ENCODE results near the gene TNFRSF8. TPM values are rescaled to one million over a fixed set of nuclear protein-coding genes. Genes with fewer than 3 reads are reported as not detected.

Gene TNFRSF8
- total and polyA plus RNA-seq, 2 donors (not counting 1 experiment from before 2014, with no cell fraction given): 0.36 to 0.57 TPM

DNA sequence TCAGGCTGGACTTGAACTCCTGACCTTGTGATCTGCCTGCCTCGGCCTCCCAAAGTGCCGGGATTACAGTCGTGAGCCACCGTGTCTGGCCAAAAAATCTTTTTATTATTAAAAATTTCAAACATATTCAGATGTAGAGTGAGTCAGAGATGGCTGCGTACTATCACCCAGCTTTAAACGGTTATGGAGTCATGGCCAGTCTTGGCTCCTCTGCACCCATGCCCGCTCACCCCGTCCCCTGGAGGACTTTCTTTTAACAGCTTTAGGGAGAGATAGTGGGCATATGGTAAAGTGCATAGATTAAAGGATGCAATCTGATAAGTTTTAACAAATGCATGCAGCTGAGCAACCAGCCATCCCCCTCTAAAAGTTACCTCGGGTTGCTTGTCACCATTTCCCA lies 51.8 kb downstream of the TNFRSF8 start:
- WGBS (ENCODE audit: insufficient coverage): 100% methylated on average over 1 of the region's 9 CpGs
- Histone ChIP-seq H3K4me3 (ENCODE audit: control extremely low read depth in 1 of 5, extremely low read depth in 1 of 5, insufficient read depth in 1 of 5, low read depth in 2 of 5, low read length in 4 of 5) (no peak overlapping the region), H3K9me3 (ENCODE audit: control extremely low read depth in 1 of 3, control insufficient read depth in 2 of 3, insufficient read depth in 1 of 3, low read length in 2 of 3) (no peaks in the 10 kb centered on the region), H3K4me1 (ENCODE audit: control insufficient read depth in 2 of 2, insufficient read depth in 2 of 2, low read length in 2 of 2) (no peaks in the 10 kb centered on the region), H3K4me2 (replicated peaks; ENCODE audit: low read depth, low read length, poor library complexity, severe bottlenecking) (no peak overlapping the region), H3K27ac (ENCODE audit: low read length in 2 of 2) (no peak overlapping the region), H4K20me1 (ENCODE audit: control insufficient read depth, insufficient read depth, low read length, poor library complexity, severe bottlenecking) (no peaks in the 10 kb centered on the region), H3K9ac (ENCODE audit: low read length) (no peak overlapping the region), H3K27me3 (replicated peaks in 1 of 4; ENCODE audit: control extremely low read depth in 1 of 4, control insufficient read depth in 3 of 4, insufficient read depth in 4 of 4, low read length in 3 of 4) (no peaks in the 10 kb centered on the region), H3K36me3 (replicated peaks in 1 of 2; ENCODE audit: control extremely low read depth in 1 of 2, control insufficient read depth in 1 of 2, extremely low read depth in 1 of 2, insufficient read depth in 2 of 2, low read length in 1 of 2) (no peaks in the 10 kb centered on the region), H2AFZ (ENCODE audit: insufficient read depth, low read depth, low read length, poor library complexity, severe bottlenecking) (no peak overlapping the region), H3K79me2 (ENCODE audit: control insufficient read depth, insufficient read depth, low read length) (no peaks in the 10 kb centered on the region)
- Mint-ChIP-seq H3K27ac (no peak overlapping the region), H3K4me3 (no peak overlapping the region), H3K9me3 (ENCODE audit: insufficient read depth) (no peaks in the 10 kb centered on the region), H3K4me1 (peaks cover 2% of the 10 kb centered on the region), H3K27me3 (no peaks in the 10 kb centered on the region)
- DNase-seq (no peak), ATAC-seq (ENCODE audit: low read depth) (no peak)
- intact Hi-C loops (cut with micrococcal nuclease): no loop called here
- TF ChIP-seq, protein P1, sequence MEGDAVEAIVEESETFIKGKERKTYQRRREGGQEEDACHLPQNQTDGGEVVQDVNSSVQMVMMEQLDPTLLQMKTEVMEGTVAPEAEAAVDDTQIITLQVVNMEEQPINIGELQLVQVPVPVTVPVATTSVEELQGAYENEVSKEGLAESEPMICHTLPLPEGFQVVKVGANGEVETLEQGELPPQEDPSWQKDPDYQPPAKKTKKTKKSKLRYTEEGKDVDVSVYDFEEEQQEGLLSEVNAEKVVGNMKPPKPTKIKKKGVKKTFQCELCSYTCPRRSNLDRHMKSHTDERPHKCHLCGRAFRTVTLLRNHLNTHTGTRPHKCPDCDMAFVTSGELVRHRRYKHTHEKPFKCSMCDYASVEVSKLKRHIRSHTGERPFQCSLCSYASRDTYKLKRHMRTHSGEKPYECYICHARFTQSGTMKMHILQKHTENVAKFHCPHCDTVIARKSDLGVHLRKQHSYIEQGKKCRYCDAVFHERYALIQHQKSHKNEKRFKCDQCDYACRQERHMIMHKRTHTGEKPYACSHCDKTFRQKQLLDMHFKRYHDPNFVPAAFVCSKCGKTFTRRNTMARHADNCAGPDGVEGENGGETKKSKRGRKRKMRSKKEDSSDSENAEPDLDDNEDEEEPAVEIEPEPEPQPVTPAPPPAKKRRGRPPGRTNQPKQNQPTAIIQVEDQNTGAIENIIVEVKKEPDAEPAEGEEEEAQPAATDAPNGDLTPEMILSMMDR (IDR thresholded peaks at IDR 0.05): no peak
- TF ChIP-seq EZH2 (IDR thresholded peaks at IDR 0.05; ENCODE audit: borderline replicate concordance, insufficient read depth, low read depth, low read length, poor library complexity, severe bottlenecking): no peak
- POLR2A ChIA-PET: interaction anchor here (0.7 kb wide), 1 partner anchor 64 kb away, joined by 4 read pairs; no protein-coding TSS in a partner anchor
- CTCF ChIA-PET: interaction anchor here (1.0 to 2.9 kb wide), 2 partner anchors 10 to 129 kb away, joined by 4 to 13 read pairs; no protein-coding TSS in a partner anchor

GRCh38 chr1:12121212-12122003 lies 58.3 kb downstream of the TNFRSF8 start:
- H2AFZ ChIP-seq (ENCODE audit: insufficient read depth, low read depth, low read length, poor library complexity, severe bottlenecking): no peak overlapping the region
- H3K27ac Mint-ChIP-seq: no peak overlapping the region
- no peak overlapping the region for H3K9ac ChIP-seq (ENCODE audit: low read length)
- intact Hi-C loops (cut with micrococcal nuclease): no loop called here
- H3K4me3 ChIP-seq (ENCODE audit: control extremely low read depth in 1 of 5, extremely low read depth in 1 of 5, insufficient read depth in 1 of 5, low read depth in 2 of 5, low read length in 4 of 5): no peak overlapping the region
- ChIA-PET CTCF (interaction anchor here (1.0 to 13.6 kb wide), 6 partner anchors 27 to 120 kb away, joined by 5 to 685 read pairs (median 112); no protein-coding TSS in a partner anchor), POLR2A (no interaction called here)
- ATAC-seq (ENCODE audit: low read depth) (no peak), DNase-seq (no peak)
- H3K4me2 ChIP-seq (replicated peaks; ENCODE audit: low read depth, low read length, poor library complexity, severe bottlenecking): no peak overlapping the region
- no peaks in the 10 kb centered on the region for H3K36me3 ChIP-seq (replicated peaks in 1 of 2; ENCODE audit: control extremely low read depth in 1 of 2, control insufficient read depth in 1 of 2, extremely low read depth in 1 of 2, insufficient read depth in 2 of 2, low read length in 1 of 2)
- no peaks in the 10 kb centered on the region for H3K27me3 ChIP-seq (replicated peaks in 1 of 4; ENCODE audit: control extremely low read depth in 1 of 4, control insufficient read depth in 3 of 4, insufficient read depth in 4 of 4, low read length in 3 of 4)
- no peaks in the 10 kb centered on the region for H4K20me1 ChIP-seq (ENCODE audit: control insufficient read depth, insufficient read depth, low read length, poor library complexity, severe bottlenecking)
- H3K4me3 Mint-ChIP-seq: no peak overlapping the region
- H3K9me3 Mint-ChIP-seq (ENCODE audit: insufficient read depth): no peaks in the 10 kb centered on the region
- no peaks in the 10 kb centered on the region for H3K27me3 Mint-ChIP-seq
- H3K4me1 ChIP-seq (ENCODE audit: control insufficient read depth in 2 of 2, insufficient read depth in 2 of 2, low read length in 2 of 2): peaks cover 17 to 18% of the 10 kb centered on the region in 2 donors
- 86% methylated on average over 9 of the region's 12 CpGs for WGBS (ENCODE audit: insufficient coverage)
- H3K9me3 ChIP-seq (ENCODE audit: control extremely low read depth in 1 of 3, control insufficient read depth in 2 of 3, insufficient read depth in 1 of 3, low read length in 2 of 3): no peaks in the 10 kb centered on the region
- no peak for TF ChIP-seq EZH2 (IDR thresholded peaks at IDR 0.05; ENCODE audit: borderline replicate concordance, insufficient read depth, low read depth, low read length, poor library complexity, severe bottlenecking)
- TF ChIP-seq, protein P1 (IDR thresholded peaks at IDR 0.05): no peak
- H3K79me2 ChIP-seq (ENCODE audit: control insufficient read depth, insufficient read depth, low read length): no peaks in the 10 kb centered on the region
- no peak overlapping the region for H3K27ac ChIP-seq (ENCODE audit: low read length in 2 of 2)
- peaks cover 20% of the 10 kb centered on the region for H3K4me1 Mint-ChIP-seq
